ENCODE data around the gene PTGIS. TPM values are rescaled to one million over a fixed set of nuclear protein-coding genes. Genes with fewer than 3 reads are reported as not detected.

Gene PTGIS
- total RNA-seq, 1 experiment from 2014 or later = 20.0 TPM

DNA sequence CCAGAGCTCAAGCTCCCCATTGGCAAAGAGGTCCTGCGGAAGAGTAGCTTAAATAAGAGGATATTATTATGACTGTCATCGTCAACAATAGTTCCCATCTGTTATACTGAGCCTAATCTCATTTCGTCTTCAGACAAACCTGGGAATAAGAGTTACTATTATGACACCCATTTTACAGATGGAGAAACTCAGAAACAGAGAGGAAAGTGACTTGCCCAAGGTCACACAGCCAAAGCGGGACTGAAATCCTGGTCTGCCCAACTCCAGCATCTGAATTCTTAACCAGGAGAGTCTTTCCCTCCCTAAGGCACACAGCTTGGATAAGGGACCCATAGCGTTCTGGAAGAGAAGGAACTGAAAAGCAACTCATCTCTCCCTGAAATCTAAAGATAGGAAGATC is 23.4 kb downstream of the PTGIS start:
- Histone ChIP-seq H3K4me1 (ENCODE audit: insufficient read depth, low read length) (no peaks in the 10 kb centered on the region), H3K4me2 (ENCODE audit: insufficient read depth, insufficient read length, low read length) (no peak overlapping the region), H3T11ph (ENCODE audit: low read length) (no peak overlapping the region), H3K4ac (ENCODE audit: low read depth, low read length) (no peak overlapping the region), H3K18ac (ENCODE audit: insufficient read length, low read depth, low read length) (no peak overlapping the region), H3K56ac (ENCODE audit: insufficient read length, low read depth, low read length) (no peak overlapping the region), H3K23me2 (ENCODE audit: insufficient read length, low read depth, low read length, poor library complexity, severe bottlenecking) (no peaks in the 10 kb centered on the region), H3K9me3 (ENCODE audit: control insufficient read depth, low read depth, low read length) (no peaks in the 10 kb centered on the region), H2BK15ac (ENCODE audit: low read depth, low read length) (no peak overlapping the region), H3K79me1 (ENCODE audit: insufficient read depth, low read depth, low read length, poor library complexity, severe bottlenecking) (no peaks in the 10 kb centered on the region), H3K79me2 (ENCODE audit: insufficient read depth, low read length) (no peaks in the 10 kb centered on the region), H4K91ac (ENCODE audit: insufficient read length, low read depth, low read length) (no peak overlapping the region), H2AFZ (ENCODE audit: low read length) (no peak overlapping the region), H4K5ac (ENCODE audit: insufficient read length, low read depth, low read length) (no peak overlapping the region), H3K27me3 (ENCODE audit: insufficient read depth, low read length) (no peaks in the 10 kb centered on the region), H3K9ac (ENCODE audit: extremely low read depth, insufficient read length, low read length) (no peak overlapping the region), H3K23ac (ENCODE audit: insufficient read length, low read depth, low read length) (no peak overlapping the region), H3K14ac (ENCODE audit: insufficient read depth, low read length) (no peak overlapping the region), H2AK5ac (ENCODE audit: insufficient read length, low read length) (no peak overlapping the region), H2BK5ac (ENCODE audit: insufficient read length, low read length) (no peak overlapping the region), H2BK12ac (ENCODE audit: insufficient read length, low read depth, low read length) (no peak overlapping the region), H3K27ac (ENCODE audit: insufficient read length, low read depth, low read length) (no peak overlapping the region), H2BK120ac (ENCODE audit: low read depth, low read length, poor library complexity, severe bottlenecking) (no peak overlapping the region), H2BK20ac (ENCODE audit: low read depth, low read length, poor library complexity, severe bottlenecking) (no peak overlapping the region), H4K20me1 (ENCODE audit: control insufficient read depth, insufficient read depth, insufficient read length) (no peaks in the 10 kb centered on the region), H4K8ac (replicated peaks; ENCODE audit: insufficient read length, low read depth, low read length) (no peak overlapping the region)
- TF ChIP-seq, protein P1, sequence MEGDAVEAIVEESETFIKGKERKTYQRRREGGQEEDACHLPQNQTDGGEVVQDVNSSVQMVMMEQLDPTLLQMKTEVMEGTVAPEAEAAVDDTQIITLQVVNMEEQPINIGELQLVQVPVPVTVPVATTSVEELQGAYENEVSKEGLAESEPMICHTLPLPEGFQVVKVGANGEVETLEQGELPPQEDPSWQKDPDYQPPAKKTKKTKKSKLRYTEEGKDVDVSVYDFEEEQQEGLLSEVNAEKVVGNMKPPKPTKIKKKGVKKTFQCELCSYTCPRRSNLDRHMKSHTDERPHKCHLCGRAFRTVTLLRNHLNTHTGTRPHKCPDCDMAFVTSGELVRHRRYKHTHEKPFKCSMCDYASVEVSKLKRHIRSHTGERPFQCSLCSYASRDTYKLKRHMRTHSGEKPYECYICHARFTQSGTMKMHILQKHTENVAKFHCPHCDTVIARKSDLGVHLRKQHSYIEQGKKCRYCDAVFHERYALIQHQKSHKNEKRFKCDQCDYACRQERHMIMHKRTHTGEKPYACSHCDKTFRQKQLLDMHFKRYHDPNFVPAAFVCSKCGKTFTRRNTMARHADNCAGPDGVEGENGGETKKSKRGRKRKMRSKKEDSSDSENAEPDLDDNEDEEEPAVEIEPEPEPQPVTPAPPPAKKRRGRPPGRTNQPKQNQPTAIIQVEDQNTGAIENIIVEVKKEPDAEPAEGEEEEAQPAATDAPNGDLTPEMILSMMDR (conservative IDR thresholded peaks at IDR 0.05) = no peak
- Mint-ChIP-seq H3K4me1 (0 out of 4 replicates have a peak, but pooled peaks cover 2% of the 10 kb centered on the region in 2 experiments), H3K27me3 (ENCODE audit: low read depth) (no peaks in the 10 kb centered on the region), H3K4me3 (no peak overlapping the region), H3K27ac (no peak overlapping the region), H3K36me3 (ENCODE audit: insufficient read depth in 1 of 3, low read depth in 3 of 3) (peaks cover 38 to 53% (median 50%) of the 10 kb centered on the region in 3 experiments), H3K9me3 (peaks cover 4 to 7% of the 10 kb centered on the region in 2 experiments; a peak in 4 of 5 replicates)
- no peak for DNase-seq
- whole genome bisulfite sequencing (ENCODE audit: extremely low coverage, insufficient read length, low lambda C conversion rate) = no CpG with 5 or more reads among the region's 5 CpGs

All from H9 (cell line).